Esophagus muscularis mucosa (tissue), 4 donors: ENCODE data around the gene PNMA1. TPM values are rescaled to one million over a fixed set of nuclear protein-coding genes. Genes with fewer than 3 reads are reported as not detected.

Experiments
- DNase-seq: peaks from one replicate; pipeline ENCODE4 v3.0.0-alpha.2; 2017; ENCODE audit errors: extremely low spot score
- H3K27ac ChIP-seq, 4 donors: fragments of 200-600 bp; sonication (generic); replicated peaks in 1 of 4; 1 replicate in 3 of 4; 2 replicates in 1 of 4; pipeline ENCODE4 v1.5.1; 2016 to 2019; ENCODE audit warnings: mild to moderate bottlenecking in 1 of 4
- H3K27me3 ChIP-seq, 4 donors: fragments of 200-600 bp; sonication (generic); one replicate each; pipeline versions ENCODE4 v1.5.1 to v1.6.0; 2016 to 2019
- H3K36me3 ChIP-seq, 4 donors: fragments of 200-600 bp; sonication (generic); one replicate each; pipeline ENCODE4 v1.5.1; 2016 to 2019
- H3K4me1 ChIP-seq, 4 donors: fragments of 200-600 bp; sonication (generic); one replicate each; pipeline ENCODE4 v1.5.1; 2016 to 2019
- H3K4me3 ChIP-seq, 4 donors: fragments of 200-600 bp; sonication (generic); 1 replicate in 2 of 4; 2 replicates in 2 of 4; pipeline ENCODE4 v1.5.1; 2016 to 2019; ENCODE audit warnings: mild to moderate bottlenecking in 4 of 4, moderate library complexity in 1 of 4
- H3K9me3 ChIP-seq, 4 donors: fragments of 200-600 bp; sonication (generic); 1 replicate in 3 of 4; 2 replicates in 1 of 4; pipeline ENCODE4 v1.5.1; 2016 to 2019
- CTCF ChIP-seq, 3 experiments: fragments of 200-600 bp in 2 of 3; fragments of 450-650 bp in 1 of 3; sonication (generic) in 2 of 3; IDR thresholded peaks; one replicate each; pipeline ENCODE4 v1.5.1; 2017 to 2019; ENCODE audit warnings: antibody characterized with exemption in 3 of 3, mild to moderate bottlenecking in 2 of 3, moderate library complexity in 1 of 3
- EP300 ChIP-seq: sonication (generic); formaldehyde crosslinking; IDR thresholded peaks from one replicate; pipeline ENCODE4 v1.6.1; 2017; ENCODE audit warnings: antibody characterized with exemption
- POLR2A ChIP-seq: fragments of 450-650 bp; IDR thresholded peaks from one replicate; pipeline ENCODE4 v1.6.1; 2017; ENCODE audit warnings: antibody characterized with exemption, moderate library complexity, mild to moderate bottlenecking, low read depth
- POLR2AphosphoS5 ChIP-seq, 2 donors: sonication (generic); formaldehyde crosslinking; IDR thresholded peaks; one replicate each; pipeline ENCODE4 v1.6.1; 2017; ENCODE audit warnings: antibody characterized with exemption in 2 of 2
- WGBS: methylation state at CpG from one replicate; pipeline ENCODE4 v1.1.5; 2018; 5-methylcytosine and 5-hydroxymethylcytosine counted together
- intact Hi-C: fragments of 100-400 bp; cut with DNase I; formaldehyde crosslinking; loops from one replicate; pipeline ENCODE4 v1.15.1; 2023
- small RNA-seq, 3 donors: library from RNA; depleted of rRNA; stranded (forward); fragments of <200 nt; gene quantifications; one replicate each; pipeline ENCODE3, GENCODE V24; 2016
- total RNA-seq, 4 donors: library from RNA; depleted of rRNA; stranded (reverse); fragments of >200 nt; gene quantifications; one replicate each; pipeline versions ENCODE4 v1.1.0 to v1.2.1, GENCODE V29; 2016

PNMA1 gene
- total RNA-seq, 4 donors from 2014 or later, result 34.8 to 74.2 (median 55.0) TPM

GRCh38 chr14:73666583-73666982 lies 47.6 kb downstream of the PNMA1 start:
- intact Hi-C loops, result no loop called here
- no peak for TF ChIP-seq EP300
- Histone ChIP-seq H3K36me3 (peaks cover 0 to 34% (median 10%) of the 10 kb centered on the region in 4 donors), H3K9me3 (no peaks in the 10 kb centered on the region), H3K27me3 (no peaks in the 10 kb centered on the region), H3K4me3 (no peak overlapping the region), H3K4me1 (no peaks in the 10 kb centered on the region), H3K27ac (no peak overlapping the region)
- 92% methylated on average over 5 of the region's 5 CpGs for whole genome bisulfite sequencing
- no peak for DNase-seq

- intact Hi-C loops, result no loop called here
- 85% methylated on average over 2 of the region's 2 CpGs for WGBS
- DNase-seq, result no peak
Observed at GRCh38 chr14:73665130-73665529, 49.1 kb downstream of the PNMA1 start.

GRCh38 chr14:73663548-73664212 lies 50.5 kb downstream of the PNMA1 start:
- no peaks in the 10 kb centered on the region for H3K9me3 ChIP-seq
- intact Hi-C loops, result no loop called here
- H3K4me1 ChIP-seq, result no peaks in the 10 kb centered on the region
- no peak for DNase-seq
- TF ChIP-seq POLR2A, result no peak
- TF ChIP-seq EP300, result no peak
- no peak for TF ChIP-seq POLR2AphosphoS5 (IDR thresholded peaks at IDR 0.05)
- no peak for TF ChIP-seq CTCF (IDR thresholded peaks at IDR 0.05)
- H3K4me3 ChIP-seq, result no peak overlapping the region
- peaks cover 0 to 50% (median 18%) of the 10 kb centered on the region in 4 donors for H3K36me3 ChIP-seq
- no peak overlapping the region for H3K27ac ChIP-seq
- H3K27me3 ChIP-seq, result no peaks in the 10 kb centered on the region

More at GRCh38 chr14:73665130-73665529, 49.1 kb downstream of the PNMA1 start:
- no peaks in the 10 kb centered on the region for H3K9me3 ChIP-seq
- H3K36me3 ChIP-seq, result peaks cover 0 to 44% (median 12%) of the 10 kb centered on the region in 4 donors
- H3K4me3 ChIP-seq, result no peak overlapping the region
- no peaks in the 10 kb centered on the region for H3K27me3 ChIP-seq
- H3K4me1 ChIP-seq, result no peaks in the 10 kb centered on the region
- TF ChIP-seq EP300 (no peak), POLR2A (no peak), POLR2AphosphoS5 (IDR thresholded peaks at IDR 0.05) (no peak), CTCF (IDR thresholded peaks at IDR 0.05) (no peak)
- H3K27ac ChIP-seq, result no peak overlapping the region

GRCh38 chr14:73662487-73662943 lies 51.7 kb downstream of the PNMA1 start:
- no peak for DNase-seq
- Histone ChIP-seq H3K4me1 (no peaks in the 10 kb centered on the region), H3K9me3 (no peaks in the 10 kb centered on the region), H3K27me3 (no peaks in the 10 kb centered on the region), H3K27ac (no peak overlapping the region), H3K4me3 (no peak overlapping the region), H3K36me3 (peaks cover 4 to 51% (median 23%) of the 10 kb centered on the region in 4 donors)
- intact Hi-C loops, result no loop called here
- WGBS, result 68% methylated on average over 1 of the region's 1 CpG
- peak; percentile 31 to 41 for TF ChIP-seq POLR2AphosphoS5 (IDR thresholded peaks at IDR 0.05)
- no peak for TF ChIP-seq POLR2A
- TF ChIP-seq CTCF (IDR thresholded peaks at IDR 0.05), result peak in 2 of 3 experiments; percentile 32 to 43
- TF ChIP-seq EP300, result no peak

- Histone ChIP-seq H3K27me3 (no peaks in the 10 kb centered on the region), H3K4me3 (no peak overlapping the region), H3K9me3 (no peaks in the 10 kb centered on the region), H3K36me3 (peaks cover 6 to 55% (median 25%) of the 10 kb centered on the region in 4 donors), H3K27ac (no peak overlapping the region), H3K4me1 (no peaks in the 10 kb centered on the region)
- TF ChIP-seq POLR2A (no peak), POLR2AphosphoS5 (IDR thresholded peaks at IDR 0.05) (no peak), EP300 (no peak), CTCF (IDR thresholded peaks at IDR 0.05) (no peak)
- intact Hi-C loops, result no loop called here
- DNase-seq, result no peak
- 85% methylated on average over 2 of the region's 2 CpGs for WGBS
Observed at GRCh38 chr14:73661872-73662271, 52.3 kb downstream of the PNMA1 start.

Small RNA genes within 50 kb of the gene (small RNA-seq; reads per million reads assigned to genes)
- gene MIR4505, result 0 to 0.34 (median 0) reads per million in 3 donors

Other genes with a start within 250 kb of the PNMA1 start
- gene RIOX1, start 223.5 kb downstream of the PNMA1 start, total RNA-seq, result 10 to 100 TPM; 15.8 to 23.7 (median 18.7) TPM
- 10 to 100 TPM in 2 of 4 donors, 1 to 10 TPM in 2; 8.0 to 30.1 (median 14.1) TPM for gene ACOT1, start 177.2 kb downstream of the PNMA1 start, total RNA-seq
- under 1 TPM; under 0.01 to 0.80 (median 0.34) TPM for gene HEATR4, start 155.4 kb downstream of the PNMA1 start, total RNA-seq
- gene ACOT2, start 145.2 kb downstream of the PNMA1 start, total RNA-seq, result 100 to 1,000 TPM in 3 of 4 donors, 10 to 100 TPM in 1; 36.8 to 186 (median 128) TPM
- gene ACOT4, start 122.5 kb downstream of the PNMA1 start, total RNA-seq, result under 1 TPM; 0.42 to 0.57 (median 0.48) TPM
- not detected for gene ACOT6, start 101.9 kb downstream of the PNMA1 start, total RNA-seq
- gene DNAL1, start 69.4 kb downstream of the PNMA1 start, total RNA-seq, result 10 to 100 TPM in 2 of 4 donors, 1 to 10 TPM in 2; 6.2 to 13.7 (median 10.4) TPM
- 1 to 10 TPM; 2.5 to 7.1 (median 4.3) TPM for gene PTGR2, start 137.4 kb upstream of the PNMA1 start, total RNA-seq
- 10 to 100 TPM; 36.5 to 67.6 (median 41.6) TPM for gene ZNF410, start 172.5 kb upstream of the PNMA1 start, total RNA-seq
- gene FAM161B, start 235.7 kb upstream of the PNMA1 start, total RNA-seq, result 1 to 10 TPM; 4.2 to 5.5 (median 4.6) TPM
- 10 to 100 TPM; 21.5 to 52.0 (median 30.6) TPM for gene COQ6, start 235.9 kb upstream of the PNMA1 start, total RNA-seq